ENCODE data around the gene AKT1S1. TPM values are rescaled to one million over a fixed set of nuclear protein-coding genes. Genes with fewer than 3 reads are reported as not detected.

Gene AKT1S1
- total RNA-seq, 1 donor, result 14.4 TPM

- no peak overlapping the region for H3K4me3 ChIP-seq (ENCODE audit: low read depth, low read length)
- no peak for TF ChIP-seq CTCF (IDR thresholded peaks at IDR 0.05; ENCODE audit: insufficient read depth, low read length)
- no peak for DNase-seq (ENCODE audit: low read depth)
Measured at GRCh38 chr19:49892716-49893115, 15.6 kb upstream of the AKT1S1 start.

GRCh38 chr19:49891393-49891792 lies 14.2 kb upstream of the AKT1S1 start:
- no peak for TF ChIP-seq CTCF (IDR thresholded peaks at IDR 0.05; ENCODE audit: insufficient read depth, low read length)
- DNase-seq (ENCODE audit: low read depth), result no peak
- H3K4me3 ChIP-seq (ENCODE audit: low read depth, low read length), result no peak overlapping the region

GRCh38 chr19:49890349-49891311 lies 13.5 kb upstream of the AKT1S1 start:
- DNase-seq (ENCODE audit: low read depth), result no peak
- TF ChIP-seq CTCF (IDR thresholded peaks at IDR 0.05; ENCODE audit: insufficient read depth, low read length), result no peak
- H3K4me3 ChIP-seq (ENCODE audit: low read depth, low read length), result peak overlapping the region; percentile 28

- DNase-seq (ENCODE audit: low read depth), result peak; percentile 63
- H3K4me3 ChIP-seq (ENCODE audit: low read depth, low read length), result peak overlapping the region; percentile 28
- peak; percentile 64 for TF ChIP-seq CTCF (IDR thresholded peaks at IDR 0.05; ENCODE audit: insufficient read depth, low read length)
Measured at GRCh38 chr19:49889687-49890348, 12.7 kb upstream of the AKT1S1 start.

GRCh38 chr19:49889038-49889686 lies 12.0 kb upstream of the AKT1S1 start:
- no peak overlapping the region for H3K4me3 ChIP-seq (ENCODE audit: low read depth, low read length)
- no peak for DNase-seq (ENCODE audit: low read depth)
- no peak for TF ChIP-seq CTCF (IDR thresholded peaks at IDR 0.05; ENCODE audit: insufficient read depth, low read length)

- DNase-seq (ENCODE audit: low read depth), result no peak
- TF ChIP-seq CTCF (IDR thresholded peaks at IDR 0.05; ENCODE audit: insufficient read depth, low read length), result no peak
- H3K4me3 ChIP-seq (ENCODE audit: low read depth, low read length), result no peak overlapping the region
Measured at GRCh38 chr19:49888510-49888824, 11.3 kb upstream of the AKT1S1 start.
